ENCODE measurements around the gene DLK2.

DNA sequence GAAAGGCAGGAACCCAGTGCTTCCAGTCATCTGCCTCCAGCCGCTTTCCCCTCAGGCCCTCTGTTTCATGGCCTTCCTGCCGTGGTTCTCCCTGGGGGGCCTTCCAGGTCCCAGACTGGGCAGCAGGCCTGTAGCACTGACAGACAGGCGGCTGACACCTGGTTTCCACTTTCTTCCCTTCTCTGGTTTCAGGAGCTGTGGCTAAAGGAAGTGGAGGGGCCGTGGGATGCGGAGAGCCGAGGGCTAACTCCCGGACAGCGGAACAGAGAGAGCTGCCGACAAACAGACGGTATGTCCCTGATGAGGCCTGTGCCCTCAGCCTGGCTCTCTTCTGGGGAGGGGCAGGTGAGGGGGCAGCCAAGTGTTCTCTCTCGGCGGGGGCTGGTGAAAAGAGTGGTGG lies 42.3 kb upstream of the DLK2 start:
- TF ChIP-seq ZFP3 (CRISPR knock-in tag; IDR thresholded peaks at IDR 0.05) (no peak), SNAI2 (CRISPR knock-in tag; IDR thresholded peaks at IDR 0.05) (no peak), ARNTL (CRISPR knock-in tag; IDR thresholded peaks at IDR 0.05; ENCODE audit: borderline replicate concordance, low read depth) (no peak)
- TF ChIP-seq, protein P1, sequence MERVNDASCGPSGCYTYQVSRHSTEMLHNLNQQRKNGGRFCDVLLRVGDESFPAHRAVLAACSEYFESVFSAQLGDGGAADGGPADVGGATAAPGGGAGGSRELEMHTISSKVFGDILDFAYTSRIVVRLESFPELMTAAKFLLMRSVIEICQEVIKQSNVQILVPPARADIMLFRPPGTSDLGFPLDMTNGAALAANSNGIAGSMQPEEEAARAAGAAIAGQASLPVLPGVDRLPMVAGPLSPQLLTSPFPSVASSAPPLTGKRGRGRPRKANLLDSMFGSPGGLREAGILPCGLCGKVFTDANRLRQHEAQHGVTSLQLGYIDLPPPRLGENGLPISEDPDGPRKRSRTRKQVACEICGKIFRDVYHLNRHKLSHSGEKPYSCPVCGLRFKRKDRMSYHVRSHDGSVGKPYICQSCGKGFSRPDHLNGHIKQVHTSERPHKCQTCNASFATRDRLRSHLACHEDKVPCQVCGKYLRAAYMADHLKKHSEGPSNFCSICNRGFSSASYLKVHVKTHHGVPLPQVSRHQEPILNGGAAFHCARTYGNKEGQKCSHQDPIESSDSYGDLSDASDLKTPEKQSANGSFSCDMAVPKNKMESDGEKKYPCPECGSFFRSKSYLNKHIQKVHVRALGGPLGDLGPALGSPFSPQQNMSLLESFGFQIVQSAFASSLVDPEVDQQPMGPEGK (CRISPR knock-in tag; IDR thresholded peaks at IDR 0.05; ENCODE audit: borderline replicate concordance): no peak
- TF ChIP-seq, protein P2, sequence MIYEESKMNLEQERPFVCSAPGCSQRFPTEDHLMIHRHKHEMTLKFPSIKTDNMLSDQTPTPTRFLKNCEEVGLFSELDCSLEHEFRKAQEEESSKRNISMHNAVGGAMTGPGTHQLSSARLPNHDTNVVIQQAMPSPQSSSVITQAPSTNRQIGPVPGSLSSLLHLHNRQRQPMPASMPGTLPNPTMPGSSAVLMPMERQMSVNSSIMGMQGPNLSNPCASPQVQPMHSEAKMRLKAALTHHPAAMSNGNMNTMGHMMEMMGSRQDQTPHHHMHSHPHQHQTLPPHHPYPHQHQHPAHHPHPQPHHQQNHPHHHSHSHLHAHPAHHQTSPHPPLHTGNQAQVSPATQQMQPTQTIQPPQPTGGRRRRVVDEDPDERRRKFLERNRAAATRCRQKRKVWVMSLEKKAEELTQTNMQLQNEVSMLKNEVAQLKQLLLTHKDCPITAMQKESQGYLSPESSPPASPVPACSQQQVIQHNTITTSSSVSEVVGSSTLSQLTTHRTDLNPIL (CRISPR knock-in tag; IDR thresholded peaks at IDR 0.05; ENCODE audit: low read depth): no peak

Data from SK-N-SH treated with all-trans-retinoic acid at 6 μM for 48 hours (cell line).